ENCODE data around the gene FGF1.

The FGF1 gene

DNA sequence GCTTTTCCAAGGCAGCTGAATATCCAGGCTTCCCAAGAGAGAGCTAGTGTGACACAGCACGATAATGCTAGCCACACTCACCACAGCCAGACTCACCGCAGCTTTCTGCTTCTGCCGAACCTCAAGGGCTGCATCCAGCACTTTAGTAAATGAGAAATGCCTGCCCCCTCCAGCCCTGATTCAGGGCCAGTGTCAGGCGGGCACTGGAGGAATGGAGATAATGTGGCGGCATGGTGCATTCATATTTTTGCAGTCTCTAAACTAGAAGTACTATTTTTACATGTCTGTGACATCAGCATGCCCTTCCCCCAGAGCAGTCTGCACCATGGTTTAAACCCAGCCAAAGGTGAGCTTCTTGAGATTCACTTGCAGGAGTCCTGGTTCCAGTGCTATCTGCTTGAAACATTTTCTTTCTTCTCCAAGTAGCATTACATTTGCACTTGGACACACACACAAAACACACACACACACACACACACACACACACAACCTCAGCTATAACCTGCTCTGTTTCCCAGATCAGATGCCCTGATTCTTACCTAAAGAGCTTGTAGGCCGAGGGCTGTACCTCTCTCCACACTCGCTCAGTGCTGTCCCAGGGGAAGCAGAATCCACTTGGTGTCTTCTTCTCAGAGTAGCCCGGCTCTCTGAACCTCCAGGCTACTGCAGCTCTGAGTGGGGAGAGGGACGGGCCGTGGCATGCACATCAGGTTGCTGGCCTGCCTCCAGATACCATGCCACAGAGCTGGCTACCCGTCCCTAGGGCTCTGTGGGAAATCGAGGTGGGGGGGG is at the start of gene FGF1:
Gene FGF1, minus strand, starts transcription at position 673 of the 792 bp plus-strand sequence. CDS start 71,963 bp downstream, outside the sequence.
- DNase-seq (ENCODE audit: low read depth, low spot score) = no peak

- DNase-seq (ENCODE audit: low read depth, low spot score) = no peak
These were observed 41.8 kb upstream of the FGF1 start for GRCh38 chr5:142727735-142728047.

DNA sequence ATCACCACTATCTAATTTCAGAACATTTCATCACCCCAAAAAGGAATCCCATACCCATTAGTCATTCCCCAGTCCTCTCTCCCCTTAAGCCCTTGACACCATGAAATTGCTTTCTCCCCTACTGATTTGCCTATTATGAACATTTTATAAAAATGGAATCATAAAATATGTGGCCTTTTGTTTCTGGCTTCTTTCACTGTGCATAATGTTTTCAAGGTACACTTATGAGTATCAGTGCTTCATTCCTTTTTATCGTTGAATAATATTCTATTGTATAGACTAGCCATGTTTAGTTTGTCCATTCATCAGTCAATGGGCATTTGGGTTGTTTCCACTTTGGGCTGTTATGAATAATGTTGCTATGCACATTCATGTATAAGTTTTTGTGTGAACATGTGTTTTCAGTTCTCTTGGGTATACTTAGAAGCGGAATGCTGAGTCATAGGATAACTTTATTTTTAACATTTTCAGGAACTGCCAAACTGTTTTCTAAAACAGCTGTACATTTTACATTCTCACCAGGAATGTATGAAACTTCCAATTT is 40.4 kb upstream of the FGF1 start:
- peak; percentile 53 for DNase-seq (ENCODE audit: low read depth, low spot score)

DNA sequence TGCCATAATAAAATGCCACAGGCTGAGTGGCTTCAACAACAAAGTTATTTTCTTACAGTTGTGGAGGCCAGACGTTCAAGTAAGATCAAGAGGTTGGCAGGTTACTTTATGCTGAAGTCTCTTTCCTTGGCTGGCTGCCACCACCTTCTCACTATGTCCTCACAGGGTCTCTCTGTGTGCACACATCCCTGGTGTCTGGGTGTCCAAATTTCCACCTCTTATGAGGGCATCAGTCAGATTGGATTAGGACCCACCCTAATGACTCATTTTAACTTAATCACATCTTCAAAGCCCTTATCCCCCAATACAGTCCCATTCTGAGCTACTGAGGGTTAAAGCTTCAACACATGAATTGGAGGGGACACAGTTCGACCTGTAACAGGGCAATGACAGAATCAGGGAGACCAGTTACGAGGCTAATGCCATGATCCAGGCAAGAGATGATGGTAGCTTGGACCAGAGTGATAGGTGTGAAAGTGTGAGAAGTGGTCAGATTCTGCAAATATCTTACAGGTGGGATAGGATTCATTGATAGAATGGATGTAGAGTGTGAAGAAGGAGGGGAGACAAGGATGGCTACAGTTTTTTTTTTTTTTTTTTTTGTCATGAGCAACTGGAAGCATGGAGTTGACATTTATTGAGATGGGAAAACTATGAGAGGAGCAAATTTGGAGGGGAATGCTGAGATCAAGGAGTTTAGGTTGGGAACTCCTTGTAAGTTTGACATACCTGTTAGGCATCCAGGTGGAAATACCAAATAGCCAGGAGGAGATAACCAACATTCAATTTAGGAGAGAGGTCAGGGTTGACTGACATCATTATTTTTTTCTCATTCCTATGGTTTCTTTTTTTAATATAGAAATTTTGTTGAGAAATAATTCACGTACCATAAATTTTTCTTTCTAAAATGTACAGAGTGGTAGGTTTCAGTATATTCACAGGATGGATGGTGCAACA is 39.6 kb upstream of the FGF1 start:
- no peak for DNase-seq (ENCODE audit: low read depth, low spot score)

DNA sequence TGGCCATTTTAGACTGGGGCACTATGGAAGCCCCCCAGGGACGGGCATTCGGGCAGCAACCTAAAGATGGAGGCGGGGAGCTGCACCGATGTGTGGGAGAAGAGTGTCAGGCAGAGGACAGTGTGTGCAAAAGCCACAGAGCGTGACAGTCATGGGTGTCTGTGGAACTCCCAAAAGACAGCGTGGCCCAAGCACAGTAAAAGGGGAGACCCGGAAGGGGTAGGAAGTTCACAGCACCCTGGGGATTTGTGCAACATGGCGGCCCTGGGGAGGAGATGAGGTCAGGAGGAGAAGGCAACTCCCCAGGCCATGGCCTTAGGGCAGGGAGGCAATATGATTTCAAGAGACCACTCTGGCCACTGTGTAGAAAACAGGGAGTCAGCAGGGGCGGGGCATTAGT is 38.9 kb upstream of the FGF1 start:
- no peak for DNase-seq (ENCODE audit: low read depth, low spot score)

DNA sequence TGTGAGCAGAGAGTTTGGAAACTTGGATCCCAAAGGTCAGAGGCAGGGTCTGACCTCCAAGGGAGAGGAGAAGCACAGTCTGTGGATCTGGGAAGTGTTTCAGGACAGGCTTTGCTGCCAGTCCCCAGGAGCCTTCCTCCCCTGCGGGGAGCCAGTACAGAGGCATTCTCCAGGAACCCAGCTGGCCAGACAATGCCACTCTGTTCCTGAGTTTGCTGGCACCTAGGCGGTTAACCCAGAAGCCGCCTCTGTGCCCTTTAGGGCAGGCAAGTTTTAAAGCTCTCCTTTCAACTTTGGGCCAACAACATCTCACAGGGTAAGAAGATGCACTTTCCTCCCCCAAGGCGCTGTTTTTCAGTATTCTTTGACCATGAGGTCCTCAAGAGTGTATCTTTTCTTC is 37.0 kb upstream of the FGF1 start:
- DNase-seq (ENCODE audit: low read depth, low spot score) = no peak

- no peak for DNase-seq (ENCODE audit: low read depth, low spot score)
These were observed 36.3 kb upstream of the FGF1 start for GRCh38 chr5:142722146-142722545.

GRCh38 chr5:142720641-142721271 is 34.9 kb upstream of the FGF1 start:
- DNase-seq (ENCODE audit: low read depth, low spot score) = no peak

- no peak for DNase-seq (ENCODE audit: low read depth, low spot score)
These were observed 34.0 kb upstream of the FGF1 start for GRCh38 chr5:142719836-142720370.

GRCh38 chr5:142717582-142718215 is 31.8 kb upstream of the FGF1 start:
- DNase-seq (ENCODE audit: low read depth, low spot score) = no peak

- DNase-seq (ENCODE audit: low read depth, low spot score) = no peak
These were observed 31.1 kb upstream of the FGF1 start for GRCh38 chr5:142716963-142717362.

- no peak for DNase-seq (ENCODE audit: low read depth, low spot score)
These were observed 29.4 kb upstream of the FGF1 start for GRCh38 chr5:142715291-142715690.

DNA sequence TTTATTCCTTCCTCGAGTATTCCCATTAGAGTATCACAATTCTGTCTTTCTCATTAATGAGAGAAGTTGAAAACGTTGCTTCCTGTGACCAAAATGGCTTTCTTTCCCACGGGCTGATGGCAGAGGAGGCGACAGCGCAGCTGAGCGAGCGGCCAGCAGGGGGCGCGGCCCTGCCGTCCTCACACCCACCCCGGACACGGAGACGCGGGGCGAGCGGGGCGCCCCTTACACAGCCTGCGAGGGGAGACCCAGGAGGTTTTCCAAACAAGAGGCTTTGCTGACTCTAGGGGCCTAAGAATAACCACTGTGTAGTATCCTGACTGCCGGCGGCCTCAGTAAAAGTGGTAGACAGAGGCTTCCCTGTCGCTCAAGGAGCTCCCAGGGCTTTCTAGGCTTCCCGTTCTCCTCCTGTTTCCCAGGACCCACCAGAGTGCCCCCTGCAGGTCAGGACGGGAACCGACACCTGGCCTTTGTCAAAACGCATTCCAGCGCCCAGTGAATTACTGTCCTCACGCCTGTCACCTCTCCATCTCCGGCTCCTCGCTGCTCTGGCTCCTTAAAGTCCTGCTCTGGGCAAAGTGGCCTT is 27.3 kb upstream of the FGF1 start:
- peak; percentile 58 for DNase-seq (ENCODE audit: low read depth, low spot score)

DNA sequence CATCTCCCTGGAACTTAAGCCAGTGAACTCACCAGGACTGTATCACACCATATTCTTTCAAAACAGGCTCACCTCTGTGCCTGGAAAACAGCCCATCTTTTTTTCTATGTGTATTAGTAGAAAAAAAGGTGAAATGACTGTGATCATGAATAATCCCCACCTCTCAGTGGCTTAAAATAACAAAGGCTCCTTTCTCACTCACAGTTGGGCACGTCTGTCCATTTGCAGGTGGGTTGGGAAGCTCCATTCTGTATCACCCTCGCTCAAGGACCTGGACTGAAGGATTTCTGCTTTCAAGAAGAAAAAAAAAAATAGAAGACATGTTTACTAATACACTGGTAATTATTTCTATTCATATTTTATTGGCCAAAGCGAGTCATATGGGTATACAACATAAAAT is 17.3 kb upstream of the FGF1 start:
- DNase-seq (ENCODE audit: low read depth, low spot score) = no peak

DNA sequence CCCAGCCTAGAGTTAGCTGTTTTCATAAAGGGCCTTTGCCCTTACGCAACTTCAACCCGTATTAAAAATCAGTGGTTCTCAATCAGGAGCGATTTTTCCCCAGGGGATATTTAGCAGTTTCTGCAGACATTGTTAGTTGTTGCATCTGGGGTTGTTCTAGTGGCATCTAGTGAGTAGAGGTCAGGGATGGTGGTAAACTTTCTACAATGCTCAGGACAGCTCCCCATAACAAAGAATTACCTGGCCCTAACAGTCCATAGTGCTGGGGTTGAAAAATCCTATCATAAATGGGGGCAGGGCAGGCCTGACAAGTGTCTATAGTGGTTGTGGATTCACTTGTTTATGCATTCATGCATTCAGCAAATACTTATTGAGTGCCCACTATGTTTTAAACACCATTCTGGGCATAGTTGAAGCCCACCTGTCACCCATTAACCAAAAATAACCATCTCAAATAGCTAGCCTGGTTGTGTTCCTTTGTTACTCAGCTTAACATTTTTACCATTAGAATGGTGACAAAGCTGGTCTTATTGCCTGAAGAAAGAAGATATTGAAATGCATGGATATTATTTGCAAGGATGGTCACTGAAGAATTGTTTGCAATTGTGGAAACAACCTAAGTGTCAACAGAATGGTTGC is 15.9 kb upstream of the FGF1 start:
- DNase-seq (ENCODE audit: low read depth, low spot score) = no peak

DNA sequence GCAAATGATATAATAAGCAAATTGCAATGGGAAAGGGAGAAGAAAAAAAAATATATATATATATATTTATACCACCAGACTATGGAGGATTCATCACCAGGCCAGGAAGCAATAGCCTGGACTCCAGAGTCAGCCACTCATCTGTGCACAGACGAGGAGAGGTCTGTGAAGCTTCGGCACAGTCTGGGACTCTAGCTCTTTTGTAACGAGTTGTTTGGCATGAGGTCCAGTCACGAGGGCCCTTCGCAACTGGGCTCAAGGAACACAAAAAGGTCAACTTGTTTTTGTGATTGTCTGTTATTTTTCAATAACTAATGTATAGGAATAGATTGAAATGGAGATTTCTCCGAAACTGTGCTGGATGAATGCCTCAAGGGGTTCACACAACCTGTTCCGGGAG is 14.7 kb upstream of the FGF1 start:
- no peak for DNase-seq (ENCODE audit: low read depth, low spot score)

- no peak for DNase-seq (ENCODE audit: low read depth, low spot score)
These were observed 13.4 kb upstream of the FGF1 start for GRCh38 chr5:142699184-142699720.

GRCh38 chr5:142698447-142699183 is 12.7 kb upstream of the FGF1 start:
- DNase-seq (ENCODE audit: low read depth, low spot score) = no peak
